GM12801 (cell line): ENCODE results near the gene PDGFRA.

Experiments
- CTCF ChIP-seq: IDR thresholded peaks from one replicate; pipeline ENCODE4 v1.5.1; 2011; ENCODE audit warnings: control low read depth; ENCODE audit not compliant: insufficient read length; ENCODE audit errors: extremely low read depth

Gene PDGFRA

GRCh38 chr4:54256491-54257486, 27.7 kb downstream of the PDGFRA start:
- no peak for TF ChIP-seq CTCF

GRCh38 chr4:54265366-54265765, 36.3 kb downstream of the PDGFRA start:
- no peak for TF ChIP-seq CTCF

DNA sequence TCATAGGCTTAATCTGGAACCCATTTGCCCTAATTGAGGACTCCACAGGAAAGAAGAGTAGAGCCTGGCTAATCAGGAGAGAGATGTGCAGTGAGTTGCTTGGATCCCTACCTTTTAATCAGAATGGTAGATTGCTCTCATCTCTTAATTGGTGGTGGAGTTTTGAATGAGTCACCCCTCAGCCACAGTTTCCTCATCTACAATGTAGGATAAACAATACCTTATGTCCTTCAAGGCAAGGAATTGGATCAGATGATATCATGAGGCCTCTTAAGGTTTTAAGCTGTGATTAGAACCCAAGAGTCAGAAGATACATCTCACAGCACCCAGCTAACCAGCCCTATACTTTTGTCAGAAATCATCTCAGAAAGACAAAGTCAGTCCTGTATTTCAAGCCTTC, 39.1 kb downstream of the PDGFRA start:
- no peak for TF ChIP-seq CTCF

- no peak for TF ChIP-seq CTCF
These were observed 42.4 kb downstream of the PDGFRA start for GRCh38 chr4:54271464-54271863.

DNA sequence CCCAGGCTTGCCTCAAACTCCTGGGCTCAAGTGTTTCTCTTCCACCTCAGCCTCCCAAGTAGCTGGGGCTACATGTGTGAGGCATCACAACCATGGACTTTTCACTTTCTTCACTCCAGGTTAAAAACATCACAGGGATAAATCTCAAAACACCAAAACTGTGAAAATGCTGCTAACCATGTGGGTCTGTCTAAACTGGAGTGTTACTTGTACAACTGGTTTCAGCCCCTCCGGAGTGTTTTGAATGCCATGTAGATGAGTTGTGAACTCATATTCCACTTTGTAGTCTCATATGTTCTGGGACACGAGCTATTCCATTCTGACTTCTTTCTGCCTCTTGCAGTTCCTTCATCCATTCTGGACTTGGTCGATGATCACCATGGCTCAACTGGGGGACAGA, 43.0 kb downstream of the PDGFRA start:
- TF ChIP-seq CTCF = no peak

GRCh38 chr4:54274264-54274663, 45.2 kb downstream of the PDGFRA start:
- TF ChIP-seq CTCF = no peak

DNA sequence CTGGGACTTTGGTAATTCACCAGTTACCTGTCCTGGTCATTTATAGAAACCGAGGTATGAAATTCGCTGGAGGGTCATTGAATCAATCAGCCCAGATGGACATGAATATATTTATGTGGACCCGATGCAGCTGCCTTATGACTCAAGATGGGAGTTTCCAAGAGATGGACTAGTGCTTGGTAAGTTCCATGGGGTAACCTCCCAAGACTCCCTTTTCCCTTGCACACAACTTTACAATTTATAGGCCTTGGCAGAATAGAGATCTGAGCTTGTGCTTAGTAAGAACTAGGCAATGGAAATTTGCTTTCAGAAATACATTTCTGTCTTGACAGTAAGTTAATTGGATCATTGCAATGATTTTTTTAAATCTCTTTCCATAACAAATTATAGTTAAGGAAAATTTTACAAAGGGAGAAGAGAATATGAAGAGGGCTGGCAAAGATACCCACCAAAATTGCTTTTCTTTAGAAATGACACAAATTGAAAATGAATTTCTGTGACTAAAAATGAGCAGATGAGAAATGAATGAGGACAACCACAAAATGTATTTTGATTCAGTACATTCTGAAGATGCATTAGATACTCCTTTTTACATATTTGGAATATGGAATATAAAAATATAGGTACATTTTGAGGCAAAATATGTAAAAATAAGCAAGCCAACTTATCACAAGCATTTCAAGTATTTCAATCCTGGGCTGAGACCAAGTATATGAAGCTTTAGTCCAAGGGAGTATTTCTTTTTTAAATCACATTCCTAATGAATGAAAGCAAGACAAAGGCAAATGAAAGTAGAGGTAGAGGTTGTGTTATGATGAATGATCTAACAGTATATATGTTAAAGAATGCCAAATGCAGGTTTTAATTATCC, 45.9 kb downstream of the PDGFRA start:
- no peak for TF ChIP-seq CTCF
